GM18498 (cell line): ENCODE results near the gene IGFBP2.

Experiments
- ATAC-seq: cut with Tn5 transposase; IDR thresholded peaks from one replicate; pipeline ENCODE4 v1.9.1; 2021; ENCODE audit warnings: mild to moderate bottlenecking, moderate library complexity; ENCODE audit not compliant: unreplicated experiment

The IGFBP2 gene

DNA sequence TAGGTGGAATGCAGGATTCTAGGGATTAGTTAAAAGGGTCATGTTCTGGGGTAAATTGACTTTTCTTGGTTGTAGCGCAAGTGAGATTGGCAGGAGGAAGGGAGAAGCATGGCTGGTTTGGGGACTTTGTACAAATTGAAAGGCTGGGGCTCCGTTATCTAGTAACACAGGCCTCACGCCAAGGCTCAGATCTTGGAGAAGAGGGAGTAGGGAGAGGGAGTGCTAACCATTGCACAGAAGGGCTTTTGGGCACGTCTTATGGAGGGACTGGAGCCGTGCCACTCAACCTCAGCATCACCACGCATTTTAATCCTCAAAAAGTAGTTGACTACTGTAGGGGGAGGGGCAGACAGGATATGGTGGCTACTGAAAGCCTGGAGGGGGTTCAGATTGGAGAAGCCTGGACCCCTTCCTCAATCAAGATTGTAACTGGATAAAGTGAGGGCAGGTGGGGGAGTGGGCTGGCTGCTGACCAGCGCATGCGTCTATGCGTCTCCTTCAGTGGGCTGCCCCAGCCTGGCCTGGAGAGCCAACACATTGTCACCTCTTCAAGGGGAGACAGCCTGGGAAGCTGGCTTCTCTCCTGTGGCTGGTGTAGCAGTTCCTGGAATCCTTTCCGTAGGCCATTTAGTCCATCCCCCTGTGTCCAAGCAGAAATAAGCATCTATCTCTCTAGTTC is 47.9 kb downstream of the IGFBP2 start:
- no peak for ATAC-seq

DNA sequence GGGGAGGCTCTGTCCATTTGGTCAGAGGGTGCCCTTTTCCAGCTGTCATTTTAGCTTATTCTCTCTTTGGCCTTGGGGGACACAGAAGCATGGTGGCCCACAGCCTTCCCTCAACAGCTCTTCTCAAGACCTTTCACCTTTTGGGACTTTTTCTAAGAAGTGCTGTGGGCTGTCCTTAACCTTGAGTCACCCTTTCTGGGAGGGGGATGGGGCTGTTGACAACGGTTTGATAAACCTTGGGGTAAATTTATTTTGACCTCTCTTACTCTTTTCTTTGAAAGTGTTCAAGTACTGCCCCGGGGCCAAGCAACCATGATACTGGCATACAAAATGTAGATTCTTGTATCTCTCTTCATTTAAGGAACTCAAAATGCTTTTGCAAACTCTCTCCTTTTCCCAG is 48.5 kb downstream of the IGFBP2 start:
- ATAC-seq = no peak

DNA sequence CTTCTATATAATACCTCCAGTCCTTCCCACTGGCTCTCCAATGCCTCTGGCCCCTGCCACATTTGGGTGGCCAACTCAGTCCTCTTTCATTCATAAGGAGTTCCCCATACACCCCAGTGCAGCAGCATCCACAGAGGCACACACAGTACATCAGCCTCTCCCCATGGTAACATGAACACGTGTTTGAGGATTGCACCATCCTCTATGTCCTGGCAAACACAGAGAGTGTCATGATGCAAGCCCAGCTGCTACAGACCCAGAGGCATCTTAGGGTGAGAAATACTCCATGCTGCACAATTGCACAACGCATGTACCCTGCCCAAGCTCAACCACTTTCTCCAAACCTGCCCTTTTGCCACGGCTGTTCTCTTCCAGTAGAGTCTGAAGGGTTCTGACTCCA is 50.6 kb downstream of the IGFBP2 start:
- no peak for ATAC-seq

GRCh38 chr2:216685327-216685875 is 52.2 kb downstream of the IGFBP2 start:
- ATAC-seq = no peak

- ATAC-seq = no peak
Measured at GRCh38 chr2:216687111-216687510, 53.9 kb downstream of the IGFBP2 start.

GRCh38 chr2:216687646-216688045 is 54.4 kb downstream of the IGFBP2 start:
- no peak for ATAC-seq

DNA sequence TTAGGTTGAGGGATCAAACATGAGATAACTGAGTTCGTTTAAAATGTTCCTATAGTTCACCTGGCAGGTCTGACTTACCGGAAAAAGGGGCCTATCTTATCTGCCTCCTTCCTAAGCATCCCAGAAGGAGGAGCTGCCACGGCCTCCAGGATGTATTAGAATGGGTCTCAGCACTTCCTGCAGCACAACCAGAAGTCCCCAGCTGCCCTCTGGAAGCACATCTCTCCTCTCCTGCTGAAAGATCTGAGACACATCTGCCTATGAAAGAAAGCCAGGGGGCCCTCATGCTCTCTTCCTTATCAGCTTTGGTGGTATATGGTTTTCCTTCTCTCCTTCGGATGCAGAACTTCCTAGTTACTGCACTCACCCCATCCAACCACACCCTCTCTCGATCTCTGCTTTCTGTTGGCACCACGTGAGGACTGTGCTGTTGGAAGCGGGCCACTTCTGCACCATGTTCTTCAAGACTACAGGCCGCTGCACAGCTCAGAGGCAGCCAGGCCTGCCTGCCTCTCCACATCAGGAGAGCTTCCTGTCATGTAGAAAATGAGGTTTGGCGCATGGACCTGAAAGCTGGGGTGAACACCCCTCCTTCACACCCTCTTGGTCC is 55.6 kb downstream of the IGFBP2 start:
- ATAC-seq = no peak

- no peak for ATAC-seq
Measured at GRCh38 chr2:216689397-216689796, 56.2 kb downstream of the IGFBP2 start.

DNA sequence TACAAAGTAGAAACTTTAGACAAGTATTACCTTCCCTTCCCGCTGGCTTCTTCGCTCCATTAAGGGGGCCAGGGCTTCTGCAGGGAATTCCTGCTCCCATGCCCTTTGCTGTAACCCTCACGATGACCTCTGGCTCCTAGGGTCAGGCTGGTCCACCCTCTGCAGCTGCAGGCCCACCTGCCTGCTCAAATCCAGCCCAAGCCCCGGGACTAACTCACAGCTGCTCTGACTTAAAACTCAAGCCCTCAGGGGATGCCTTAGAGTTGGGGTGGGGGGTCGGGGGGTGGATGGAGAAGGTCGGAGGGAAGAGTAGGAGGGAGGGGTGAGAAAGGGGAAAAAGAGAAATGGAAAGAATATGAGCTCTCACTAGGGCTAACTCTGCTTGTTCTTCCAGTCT is 57.2 kb downstream of the IGFBP2 start:
- no peak for ATAC-seq

DNA sequence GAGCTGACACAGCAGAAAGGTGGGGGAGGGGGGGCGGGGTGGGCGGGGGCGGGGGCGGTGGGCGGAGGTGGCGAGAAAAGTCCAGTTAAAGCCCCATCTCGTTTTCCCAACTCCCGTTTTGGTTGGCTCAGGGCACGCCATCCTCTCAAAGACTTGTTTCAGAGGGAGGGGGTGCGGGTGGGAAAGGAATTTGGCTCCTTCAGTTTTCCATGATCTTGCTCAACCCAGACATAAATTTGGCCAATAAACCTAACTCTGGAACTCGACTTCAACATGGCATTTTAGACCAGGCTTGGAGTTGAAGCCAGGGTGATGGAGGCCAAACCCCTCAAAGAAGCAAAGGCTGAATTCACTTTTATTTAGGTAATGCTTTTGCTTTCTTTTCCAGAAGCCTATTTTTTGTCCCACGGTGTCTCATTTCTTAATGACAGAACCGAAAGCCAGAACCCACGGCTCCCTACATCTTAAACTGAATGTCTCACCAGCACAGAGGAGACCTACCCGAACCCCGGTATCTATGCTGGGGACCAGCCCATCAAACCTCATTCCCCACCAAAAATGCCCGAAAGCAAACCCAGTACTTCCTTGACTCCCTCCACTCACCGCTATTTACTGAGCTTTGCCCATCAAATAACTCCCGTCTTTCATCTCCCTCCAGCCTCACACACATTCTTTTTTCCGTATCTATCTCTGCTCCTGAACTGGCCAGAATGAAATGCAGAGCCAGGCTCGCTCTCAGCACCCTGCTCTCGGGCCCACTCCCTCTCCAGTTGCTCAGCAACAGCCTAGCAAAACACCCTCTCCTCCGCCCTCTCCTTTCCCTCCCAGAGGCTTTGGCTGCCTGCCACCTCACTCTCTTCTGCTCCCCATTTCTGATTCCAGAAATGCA is 57.9 kb downstream of the IGFBP2 start:
- ATAC-seq = no peak

DNA sequence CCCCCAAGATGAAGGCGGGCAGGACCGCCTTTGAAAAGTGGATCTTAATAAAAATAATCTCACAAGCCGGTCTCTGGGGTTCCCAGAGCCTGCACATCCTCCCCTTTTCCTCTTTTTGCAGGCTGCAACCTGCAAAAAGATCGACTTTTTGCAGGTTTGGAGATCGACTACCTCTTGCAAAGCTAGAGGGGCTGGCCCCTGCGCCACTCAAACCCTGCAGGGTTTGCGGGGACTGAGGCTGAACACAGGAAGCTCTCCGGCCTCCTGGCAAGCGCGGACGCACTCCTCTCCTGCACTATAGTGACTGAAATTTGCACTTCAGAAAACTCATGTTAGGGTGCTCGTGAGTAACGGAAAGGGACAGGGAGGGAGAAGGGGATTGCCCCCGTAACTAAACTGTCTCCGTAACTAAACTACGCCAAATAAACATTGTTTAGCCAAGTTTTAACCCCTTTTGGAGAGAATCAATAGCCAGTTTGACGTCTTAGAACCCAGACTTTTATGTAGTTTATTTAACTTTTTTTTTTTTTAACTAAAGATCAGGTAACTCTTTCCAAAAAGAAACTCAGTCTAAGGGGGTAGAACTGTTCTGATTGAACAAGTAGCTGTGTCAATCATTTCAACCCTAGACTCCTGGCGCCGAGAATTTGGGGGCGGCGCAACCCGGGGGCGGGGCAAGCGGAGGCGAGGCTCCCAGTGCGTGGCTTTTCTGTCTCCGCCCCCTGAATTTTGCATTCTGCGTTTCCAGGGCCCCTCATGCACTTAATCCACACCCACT is 59.6 kb downstream of the IGFBP2 start:
- peak; percentile 57 for ATAC-seq

DNA sequence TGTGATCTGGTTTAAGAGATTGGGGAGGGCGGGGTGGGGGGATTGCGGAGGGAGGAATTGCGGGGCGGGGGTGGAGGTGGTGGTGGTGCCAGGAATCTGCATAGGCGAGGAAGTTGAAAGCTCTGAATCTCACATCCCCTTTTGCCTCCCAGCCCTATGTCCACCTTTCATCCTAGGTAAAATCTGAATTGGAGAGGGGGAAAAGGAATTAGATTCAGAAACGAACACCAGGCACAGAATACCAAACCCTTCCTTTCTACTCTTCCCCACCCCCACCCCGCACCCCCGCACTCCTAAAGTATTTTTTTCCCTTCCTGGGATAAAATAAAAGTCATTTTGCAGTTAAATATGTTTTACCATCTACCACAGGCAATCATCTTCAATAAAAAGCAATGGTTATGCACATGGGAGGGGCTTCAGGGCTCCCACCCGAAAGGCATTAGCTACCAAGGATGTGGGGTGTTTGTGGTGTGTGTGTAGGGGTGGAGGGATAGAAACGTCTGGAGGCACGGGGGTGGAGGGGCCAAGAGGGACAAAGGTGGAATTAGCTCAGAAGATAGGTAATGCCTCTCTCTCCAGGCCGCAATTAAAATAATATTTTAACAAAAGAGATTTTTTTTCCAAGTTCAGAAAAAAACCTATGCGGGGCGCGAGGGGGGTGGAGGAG is 60.3 kb downstream of the IGFBP2 start:
- no peak for ATAC-seq

GRCh38 chr2:216694082-216694825 is 61.0 kb downstream of the IGFBP2 start:
- no peak for ATAC-seq

DNA sequence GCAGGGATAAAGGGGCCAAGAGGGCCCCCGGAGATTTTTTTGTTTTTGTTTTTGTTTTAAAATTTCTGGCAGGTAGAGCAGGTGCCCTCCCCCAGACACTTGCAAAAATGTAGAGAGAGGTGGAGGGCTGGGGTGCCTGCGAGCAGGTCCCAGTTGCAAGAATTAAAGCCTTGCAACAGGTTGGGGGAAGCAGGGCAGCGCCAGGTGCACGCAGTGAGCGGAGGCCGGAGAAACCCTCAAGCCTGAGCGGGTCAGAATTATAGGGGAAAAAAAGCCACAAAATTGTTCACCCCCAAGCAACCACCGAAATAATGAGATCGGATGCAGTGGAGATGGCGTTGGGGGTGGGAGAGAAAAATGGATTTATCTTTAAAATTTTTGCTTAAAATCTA is 61.6 kb downstream of the IGFBP2 start:
- no peak for ATAC-seq

DNA sequence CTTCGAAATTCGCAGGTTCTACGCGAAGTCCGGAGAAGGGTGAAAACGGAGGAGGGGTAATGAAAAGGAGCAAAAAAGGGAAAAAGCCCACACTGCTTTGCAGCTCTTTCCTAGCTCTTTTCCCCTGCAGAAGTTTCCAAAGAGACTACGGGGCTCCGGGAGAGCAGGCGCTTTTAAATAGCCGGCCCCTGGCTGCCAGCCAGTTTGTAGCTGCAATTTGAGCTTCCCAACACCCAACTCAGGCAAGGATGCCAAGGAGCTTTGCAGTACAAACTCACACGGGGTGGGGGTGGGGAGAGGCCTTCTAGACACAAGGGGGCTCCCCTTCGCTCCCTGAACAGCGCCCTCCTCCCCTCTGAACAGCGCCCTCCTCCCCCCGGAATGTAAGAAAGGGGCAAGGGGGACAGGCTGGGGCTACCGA is 62.2 kb downstream of the IGFBP2 start, which contains the start of gene IGFBP5:
IGFBP5 (minus strand) TSS at position 149 of the 421 bp plus-strand sequence. CDS start 774 bp downstream, outside the sequence.
- no peak for ATAC-seq

DNA sequence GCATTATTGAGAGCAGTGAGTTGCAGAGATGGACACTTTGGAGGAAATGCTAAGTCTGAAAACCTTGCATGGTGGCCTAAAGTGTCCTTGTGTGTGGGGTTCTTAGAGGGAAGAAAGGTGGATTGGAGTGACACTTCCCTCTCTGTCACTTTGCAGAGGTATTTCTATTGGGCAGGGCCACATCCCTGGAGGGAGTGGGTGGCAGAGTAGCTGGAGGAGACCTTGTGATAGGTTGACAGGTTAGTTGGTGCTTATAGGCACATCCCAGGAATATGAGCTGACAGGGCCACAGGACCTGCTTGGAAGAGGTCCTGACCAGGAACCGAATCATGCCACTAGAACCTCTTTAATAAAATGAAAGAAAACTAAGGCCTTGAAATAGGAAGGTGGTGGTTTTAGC is 63.1 kb downstream of the IGFBP2 start:
- no peak for ATAC-seq

- ATAC-seq = no peak
Measured at GRCh38 chr2:216696751-216697560, 63.7 kb downstream of the IGFBP2 start.

- no peak for ATAC-seq
Measured at GRCh38 chr2:216698293-216698692, 65.1 kb downstream of the IGFBP2 start.

GRCh38 chr2:216698895-216699294 is 65.7 kb downstream of the IGFBP2 start:
- ATAC-seq = peak; percentile 80
